Prostate gland (tissue), 2 donors: ENCODE results near the gene RABGAP1L. TPM values are rescaled to one million over a fixed set of nuclear protein-coding genes. Genes with fewer than 3 reads are reported as not detected.
"Not testable (repeated sequence)": the region's sequence is repeated elsewhere in the genome, so short reads cannot be mapped to it uniquely, and the experiment has no call there.

Source experiments
- DNase-seq: peaks from one replicate; pipeline ENCODE4 v3.0.0-alpha.2; 2019; ENCODE audit warnings: low spot score
- H3K27ac ChIP-seq, 2 donors: fragments of 200-600 bp; sonication (generic); 2 replicates each; pipeline ENCODE4 v1.5.1; 2017 to 2019
- H3K27me3 ChIP-seq: fragments of 200-600 bp; sonication (generic); replicated peaks from 2 replicates; pipeline ENCODE4 v1.5.1; 2019; ENCODE audit not compliant: insufficient read depth
- H3K36me3 ChIP-seq, 2 donors: fragments of 200-600 bp; sonication (generic); 1 replicate in 1 of 2; 2 replicates in 1 of 2; pipeline versions ENCODE4 v1.5.1 to v1.8.1; 2017 to 2019
- H3K4me1 ChIP-seq: fragments of 200-600 bp; sonication (generic); replicated peaks from 2 replicates; pipeline ENCODE4 v1.5.1; 2019
- H3K4me3 ChIP-seq, 2 donors: fragments of 200-600 bp; sonication (generic); 2 replicates each; pipeline ENCODE4 v1.5.1; 2017 to 2019
- H3K9me3 ChIP-seq: fragments of 200-600 bp; sonication (generic); 2 replicates; pipeline ENCODE4 v1.5.1; 2017
- CTCF ChIP-seq, 4 experiments: fragments of 200-600 bp in 2 of 4; fragments of 450-650 bp in 2 of 4; sonication (generic) in 2 of 4; IDR thresholded peaks; 1 replicate in 3 of 4; 2 replicates in 1 of 4; pipeline ENCODE4 v1.5.1; 2016 to 2019; ENCODE audit warnings: antibody characterized with exemption in 4 of 4, mild to moderate bottlenecking in 2 of 4, moderate library complexity in 2 of 4
- POLR2A ChIP-seq: fragments of 450-650 bp; IDR thresholded peaks from one replicate; pipeline ENCODE4 v1.6.1; 2016; ENCODE audit warnings: antibody characterized with exemption, mild to moderate bottlenecking
- POLR2AphosphoS5 ChIP-seq: sonication (generic); formaldehyde crosslinking; IDR thresholded peaks from one replicate; pipeline ENCODE4 v1.6.1; 2017; ENCODE audit warnings: antibody characterized with exemption
- WGBS: methylation state at CpG from one replicate; pipeline ENCODE4 v1.1.5; 2018; 5-methylcytosine and 5-hydroxymethylcytosine counted together
- intact Hi-C: fragments of 100-400 bp; cut with DNase I; formaldehyde crosslinking; loops from one replicate; pipeline ENCODE4 v1.14.2; 2022
- total RNA-seq, 2 donors: library from RNA; depleted of rRNA; stranded (reverse); fragments of >200 nt; gene quantifications; one replicate each; pipeline ENCODE4 v1.1.0, GENCODE V29; 2016

RABGAP1L gene
- total RNA-seq, 2 donors from 2014 or later, result 32.3 to 41.5 TPM

- WGBS, result 89% methylated on average over 3 of the region's 3 CpGs
- no peak overlapping the region for H3K4me3 ChIP-seq
- TF ChIP-seq CTCF (IDR thresholded peaks at IDR 0.05) (no peak), POLR2A (no peak), POLR2AphosphoS5 (no peak)
- H3K27ac ChIP-seq, result no peak overlapping the region
- no peaks in the 10 kb centered on the region for H3K36me3 ChIP-seq
- intact Hi-C loops, result no loop called here
- no peak for DNase-seq
- no peaks in the 10 kb centered on the region for H3K4me1 ChIP-seq
- H3K9me3 ChIP-seq, result no peaks in the 10 kb centered on the region
- H3K27me3 ChIP-seq, result no peaks in the 10 kb centered on the region
Measured at GRCh38 chr1:174569240-174569639, 409.9 kb downstream of the RABGAP1L start.

DNA sequence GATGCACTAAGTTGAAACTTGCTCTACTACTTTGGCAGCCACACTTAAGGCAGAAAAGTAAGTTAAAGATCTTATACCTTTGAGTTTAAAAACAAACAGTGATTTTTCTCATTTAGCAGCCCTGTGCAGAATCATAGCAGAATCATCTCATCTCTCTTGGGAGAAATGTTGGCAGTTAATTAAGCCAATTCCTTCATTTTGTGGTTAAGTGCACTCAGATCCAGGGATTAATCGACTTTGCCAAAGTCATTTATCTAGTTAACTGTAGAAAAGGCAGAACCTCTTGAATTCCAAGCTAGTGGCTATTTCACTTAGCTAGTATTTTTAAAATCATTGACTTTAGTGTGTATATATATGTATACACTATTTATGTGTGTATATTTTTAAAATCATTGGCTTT is 413.5 kb downstream of the RABGAP1L start:
- intact Hi-C loops, result no loop called here

GRCh38 chr1:174576120-174576519 is 416.8 kb downstream of the RABGAP1L start:
- DNase-seq, H3K4me3 ChIP-seq, intact Hi-C loops, H3K27ac ChIP-seq, H3K36me3 ChIP-seq, H3K9me3 ChIP-seq, H3K4me1 ChIP-seq, H3K27me3 ChIP-seq: not testable (repeated sequence)
- WGBS, result 96% methylated on average over 6 of the region's 6 CpGs

More for the DNA sequence above, 413.5 kb downstream of the RABGAP1L start:
- Histone ChIP-seq H3K4me3 (no peak overlapping the region), H3K9me3 (no peaks in the 10 kb centered on the region), H3K4me1 (no peaks in the 10 kb centered on the region), H3K27me3 (no peaks in the 10 kb centered on the region), H3K27ac (no peak overlapping the region), H3K36me3 (no peaks in the 10 kb centered on the region)
- no peak for DNase-seq
- WGBS, result 78% methylated on average over 1 of the region's 1 CpG
- TF ChIP-seq CTCF (IDR thresholded peaks at IDR 0.05) (no peak), POLR2A (no peak), POLR2AphosphoS5 (no peak)

DNA sequence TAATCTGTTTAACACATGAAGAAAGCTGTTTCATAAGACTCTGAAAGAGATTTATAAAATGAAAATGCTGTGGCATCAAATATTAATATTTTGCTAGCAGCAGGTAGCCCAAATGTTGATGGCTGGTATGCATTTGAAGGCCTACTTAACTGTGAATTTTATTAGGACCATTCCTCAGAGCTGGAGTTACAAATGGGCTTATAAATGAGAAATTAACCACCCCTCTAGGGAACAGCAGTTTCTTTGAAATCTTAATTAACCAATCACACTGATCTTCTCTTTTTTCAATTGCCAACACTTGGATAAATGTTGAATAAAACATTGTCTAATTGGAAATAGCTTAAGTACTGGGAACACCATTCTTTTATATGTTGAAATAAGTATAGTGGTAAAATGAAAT is 418.4 kb downstream of the RABGAP1L start:
- Histone ChIP-seq H3K4me3 (no peak overlapping the region), H3K9me3 (no peaks in the 10 kb centered on the region), H3K27me3 (no peaks in the 10 kb centered on the region), H3K27ac (no peak overlapping the region), H3K4me1 (no peaks in the 10 kb centered on the region), H3K36me3 (no peaks in the 10 kb centered on the region)
- no peak for DNase-seq
- intact Hi-C loops, result no loop called here
- TF ChIP-seq POLR2AphosphoS5 (no peak), CTCF (IDR thresholded peaks at IDR 0.05) (no peak), POLR2A (no peak)

DNA sequence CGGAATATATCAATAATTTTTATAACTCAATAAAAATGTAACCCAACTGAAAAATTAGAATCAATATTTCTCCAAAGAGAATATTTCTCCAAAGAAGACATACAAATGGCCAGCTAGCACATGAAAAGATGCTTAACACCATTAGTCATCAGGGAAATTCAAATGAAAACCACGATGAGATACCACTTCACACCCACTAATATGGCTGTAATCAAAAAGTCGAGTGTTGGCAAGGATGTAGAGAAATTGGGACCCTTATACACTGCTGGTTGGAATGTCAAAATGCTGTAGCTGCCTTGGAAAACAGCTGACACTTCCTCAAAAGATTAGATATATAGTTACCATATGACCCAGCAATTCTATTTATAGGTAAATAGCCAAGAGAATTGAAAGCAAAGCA is 421.5 kb downstream of the RABGAP1L start:
- intact Hi-C loops, result no loop called here
- 97% methylated on average over 3 of the region's 3 CpGs for WGBS
- TF ChIP-seq POLR2AphosphoS5, result no peak
- TF ChIP-seq POLR2A, result no peak
- TF ChIP-seq CTCF (IDR thresholded peaks at IDR 0.05), result no peak
- Histone ChIP-seq H3K27ac (no peak overlapping the region), H3K4me1 (no peaks in the 10 kb centered on the region), H3K36me3 (no peaks in the 10 kb centered on the region), H3K4me3 (no peak overlapping the region), H3K27me3 (no peaks in the 10 kb centered on the region), H3K9me3 (no peaks in the 10 kb centered on the region)
- no peak for DNase-seq
